Bronchial epithelial cell (primary cell): Measurements from ENCODE around the gene THRA. TPM values are rescaled to one million over a fixed set of nuclear protein-coding genes. Genes with fewer than 3 reads are reported as not detected.

Source experiments
- DNase-seq: peaks from one replicate; pipeline ENCODE4 v3.0.0-alpha.2; 2010; ENCODE audit warnings: low read depth
- FAIRE-seq: peaks from 2 replicates; lab custom pipeline; 2011; peaks lifted over from hg19 to GRCh38; lab: Jason Lieb, UNC
- H3K27me3 ChIP-seq: 2 replicates; pipeline ENCODE4 v1.5.1; 2011; ENCODE audit warnings: low read length; ENCODE audit not compliant: control insufficient read depth, insufficient read depth
- H3K36me3 ChIP-seq: 2 replicates; pipeline ENCODE4 v1.5.1; 2011; ENCODE audit warnings: low read length; ENCODE audit not compliant: control insufficient read depth, insufficient read depth
- H3K4me3 ChIP-seq: 2 replicates; pipeline ENCODE4 v1.5.1; 2011; ENCODE audit warnings: mild to moderate bottlenecking, low read depth, low read length, control low read depth
- total RNA-seq: library from RNA; depleted of rRNA; stranded (reverse); fragments of >200 nt; gene quantifications from 2 replicates; pipeline ENCODE4 v1.2.1, GENCODE V29; 2014
- TF ChIP-seq, protein P1 (sequence below): IDR thresholded peaks from 2 replicates; pipeline ENCODE4 v1.5.1; 2011; ENCODE audit warnings: mild to moderate bottlenecking, moderate library complexity, low read length, control low read depth, inconsistent platforms; ENCODE audit not compliant: insufficient read depth, severe bottlenecking

The THRA gene
- total RNA-seq, 1 donor from 2014 or later = 5.8 TPM

DNA sequence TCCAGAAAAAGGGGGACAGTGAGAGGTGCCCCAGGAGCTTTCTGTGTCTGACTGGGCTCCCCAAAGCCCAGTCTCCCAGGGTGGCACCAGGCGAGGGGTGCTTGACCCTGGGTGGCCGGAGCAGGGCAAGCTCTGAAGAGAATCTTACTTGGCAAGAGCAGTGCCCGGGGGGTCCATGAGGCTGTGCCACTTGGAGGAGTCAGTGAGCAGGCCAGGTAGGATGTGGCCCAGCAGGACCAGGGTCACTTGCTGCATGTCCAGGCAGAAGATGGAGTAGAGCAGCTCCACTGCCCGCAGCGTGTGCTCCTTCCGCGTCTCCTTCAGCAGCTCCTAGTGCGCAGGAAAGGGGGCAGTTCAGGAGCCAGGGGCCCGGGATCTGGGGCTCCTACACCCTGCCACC, 40.3 kb upstream of the THRA start:
- Histone ChIP-seq H3K36me3 (peaks cover 14% of the 10 kb centered on the region), H3K27me3 (no peaks in the 10 kb centered on the region), H3K4me3 (no peak overlapping the region)
- no peak for FAIRE-seq
- TF ChIP-seq, protein P1, sequence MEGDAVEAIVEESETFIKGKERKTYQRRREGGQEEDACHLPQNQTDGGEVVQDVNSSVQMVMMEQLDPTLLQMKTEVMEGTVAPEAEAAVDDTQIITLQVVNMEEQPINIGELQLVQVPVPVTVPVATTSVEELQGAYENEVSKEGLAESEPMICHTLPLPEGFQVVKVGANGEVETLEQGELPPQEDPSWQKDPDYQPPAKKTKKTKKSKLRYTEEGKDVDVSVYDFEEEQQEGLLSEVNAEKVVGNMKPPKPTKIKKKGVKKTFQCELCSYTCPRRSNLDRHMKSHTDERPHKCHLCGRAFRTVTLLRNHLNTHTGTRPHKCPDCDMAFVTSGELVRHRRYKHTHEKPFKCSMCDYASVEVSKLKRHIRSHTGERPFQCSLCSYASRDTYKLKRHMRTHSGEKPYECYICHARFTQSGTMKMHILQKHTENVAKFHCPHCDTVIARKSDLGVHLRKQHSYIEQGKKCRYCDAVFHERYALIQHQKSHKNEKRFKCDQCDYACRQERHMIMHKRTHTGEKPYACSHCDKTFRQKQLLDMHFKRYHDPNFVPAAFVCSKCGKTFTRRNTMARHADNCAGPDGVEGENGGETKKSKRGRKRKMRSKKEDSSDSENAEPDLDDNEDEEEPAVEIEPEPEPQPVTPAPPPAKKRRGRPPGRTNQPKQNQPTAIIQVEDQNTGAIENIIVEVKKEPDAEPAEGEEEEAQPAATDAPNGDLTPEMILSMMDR = no peak
- DNase-seq = no peak

- FAIRE-seq = no peak
- Histone ChIP-seq H3K4me3 (no peak overlapping the region), H3K36me3 (peaks cover 14% of the 10 kb centered on the region), H3K27me3 (no peaks in the 10 kb centered on the region)
- TF ChIP-seq, protein P1 = no peak
- peak; percentile 34 for DNase-seq
Measured at GRCh38 chr17:40022961-40023541, 39.7 kb upstream of the THRA start.

GRCh38 chr17:40023590-40024292, 39.0 kb upstream of the THRA start:
- TF ChIP-seq, protein P1 = no peak
- no peaks in the 10 kb centered on the region for H3K27me3 ChIP-seq
- FAIRE-seq (no peak), DNase-seq (no peak)
- H3K36me3 ChIP-seq = peaks cover 14% of the 10 kb centered on the region
- no peak overlapping the region for H3K4me3 ChIP-seq

GRCh38 chr17:40024901-40025300, 37.9 kb upstream of the THRA start:
- Histone ChIP-seq H3K36me3 (peaks cover 9% of the 10 kb centered on the region), H3K27me3 (no peaks in the 10 kb centered on the region), H3K4me3 (no peak overlapping the region)
- TF ChIP-seq, protein P1 = no peak
- DNase-seq = peak; percentile 44
- FAIRE-seq = no peak

DNA sequence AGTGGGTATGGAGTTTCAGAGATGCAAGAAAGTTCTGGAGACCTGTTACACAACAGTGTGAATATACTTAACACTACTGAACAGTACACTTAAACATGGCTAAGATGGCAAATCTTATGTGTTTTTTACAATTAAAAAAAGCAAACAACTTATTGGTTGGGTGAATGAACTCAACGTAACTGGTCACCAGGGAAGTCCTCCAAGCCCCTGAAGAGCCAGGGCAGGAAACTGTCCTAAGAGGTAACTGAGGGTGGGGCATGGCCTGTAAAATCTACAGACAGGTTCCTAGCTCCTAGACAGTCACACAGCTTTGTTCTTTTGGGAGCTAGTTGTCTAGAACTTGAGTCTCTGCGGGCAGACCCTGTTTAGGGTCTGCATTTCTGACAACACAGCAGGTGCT, 37.2 kb upstream of the THRA start:
- no peak for FAIRE-seq
- Histone ChIP-seq H3K36me3 (peaks cover 7% of the 10 kb centered on the region), H3K27me3 (no peaks in the 10 kb centered on the region), H3K4me3 (no peak overlapping the region)
- no peak for DNase-seq
- TF ChIP-seq, protein P1 = no peak
